Measurements from ENCODE around the gene FITM1. TPM values are rescaled to one million over a fixed set of nuclear protein-coding genes. Genes with fewer than 3 reads are reported as not detected.

Gene FITM1
- total RNA-seq, 1 experiment from 2014 or later, result 0.72 TPM

DNA sequence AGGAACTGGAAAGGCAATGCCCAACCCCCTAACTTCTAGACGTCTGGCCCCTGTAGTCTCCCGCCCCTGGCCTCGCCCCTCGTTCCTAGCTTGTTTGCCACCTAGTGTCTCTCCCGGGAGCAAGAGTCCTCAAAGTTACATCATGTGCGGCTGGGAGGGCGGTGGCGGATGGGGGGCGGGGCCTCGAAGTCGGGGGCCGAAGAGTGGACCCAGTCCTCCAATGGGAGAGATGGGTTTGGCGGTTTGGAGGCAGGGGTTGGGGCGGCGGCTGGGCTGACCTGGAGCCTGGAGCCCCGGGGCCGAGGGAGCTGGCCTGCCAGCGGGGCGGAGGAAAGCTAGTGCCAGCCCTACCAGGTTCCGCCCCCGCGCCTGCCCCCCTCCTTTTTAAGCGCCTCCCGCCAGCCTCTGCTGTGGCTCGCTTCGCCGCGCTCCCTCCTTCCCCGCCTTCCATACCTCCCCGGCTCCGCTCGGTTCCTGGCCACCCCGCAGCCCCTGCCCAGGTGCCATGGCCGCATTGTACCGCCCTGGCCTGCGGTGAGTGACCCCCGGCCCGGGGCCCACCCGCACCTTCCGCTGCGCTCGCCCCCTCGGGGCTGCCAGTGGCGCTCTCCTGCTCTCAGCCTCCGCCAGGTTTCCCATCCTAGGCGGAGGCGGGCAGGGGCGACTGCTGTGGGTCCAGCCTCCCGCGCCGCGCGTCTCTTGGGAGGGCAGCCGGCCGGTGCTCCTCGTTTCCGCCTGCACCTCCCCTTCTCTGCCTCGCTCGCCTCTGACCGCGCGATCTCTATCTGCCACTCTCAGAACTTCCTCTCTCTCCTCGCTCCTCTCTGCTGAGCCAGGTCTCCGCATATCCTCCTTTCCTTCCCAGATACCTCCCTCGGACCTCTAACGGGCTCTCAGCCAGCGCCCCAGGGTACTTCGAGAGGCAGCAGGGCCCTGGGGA lies 36.3 kb upstream of the FITM1 start, which contains the start of gene PCK2:
Gene PCK2 (plus strand): TSS at position 411 of the 940 bp plus-strand sequence. CDS start 95 bp downstream, at position 506.
- Histone ChIP-seq H4K5ac (ENCODE audit: insufficient read length, low read depth, low read length) (no peak within 1 kb of the TSS), H3K79me2 (ENCODE audit: insufficient read depth, low read length) (no peaks in the 10 kb centered on the region; the same call in 1 of the 2 replicates), H3K23ac (ENCODE audit: insufficient read length, low read depth, low read length) (no peak within 1 kb of the TSS), H2BK20ac (ENCODE audit: low read depth, low read length, poor library complexity, severe bottlenecking) (no peak within 1 kb of the TSS), H3K4me2 (ENCODE audit: insufficient read depth, insufficient read length, low read length) (peak within 1 kb of the TSS; percentile 85), H3K27me3 (ENCODE audit: insufficient read depth, low read length) (no peaks in the 10 kb centered on the region), H2AFZ (ENCODE audit: low read length) (no peak within 1 kb of the TSS), H2AK5ac (ENCODE audit: insufficient read length, low read length) (no peak within 1 kb of the TSS), H3T11ph (ENCODE audit: low read length) (no peak within 1 kb of the TSS), H3K23me2 (ENCODE audit: insufficient read length, low read depth, low read length, poor library complexity, severe bottlenecking) (peaks cover 6% of the 10 kb centered on the region), H3K27ac (ENCODE audit: insufficient read length, low read depth, low read length) (peak within 1 kb of the TSS; percentile 49), H3K4me1 (ENCODE audit: insufficient read depth, low read length) (no peaks in the 10 kb centered on the region; the same call in 1 of the 2 replicates), H3K18ac (ENCODE audit: insufficient read length, low read depth, low read length) (peak within 1 kb of the TSS; percentile 89), H3K9ac (ENCODE audit: extremely low read depth, insufficient read length, low read length) (peak within 1 kb of the TSS; percentile 89), H3K56ac (ENCODE audit: insufficient read length, low read depth, low read length) (no peak within 1 kb of the TSS), H2BK5ac (ENCODE audit: insufficient read length, low read length) (no peak within 1 kb of the TSS), H2BK12ac (ENCODE audit: insufficient read length, low read depth, low read length) (no peak within 1 kb of the TSS), H3K4ac (ENCODE audit: low read depth, low read length) (no peak within 1 kb of the TSS), H3K14ac (ENCODE audit: insufficient read depth, low read length) (peak within 1 kb of the TSS; percentile 84), H4K8ac (replicated peaks; ENCODE audit: insufficient read length, low read depth, low read length) (no peak within 1 kb of the TSS), H4K20me1 (ENCODE audit: control insufficient read depth, insufficient read depth, insufficient read length) (no peaks in the 10 kb centered on the region), H3K9me3 (ENCODE audit: control insufficient read depth, low read depth, low read length) (no peaks in the 10 kb centered on the region), H3K79me1 (ENCODE audit: insufficient read depth, low read depth, low read length, poor library complexity, severe bottlenecking) (no peaks in the 10 kb centered on the region), H4K91ac (ENCODE audit: insufficient read length, low read depth, low read length) (peak within 1 kb of the TSS; percentile 39), H2BK120ac (ENCODE audit: low read depth, low read length, poor library complexity, severe bottlenecking) (no peak within 1 kb of the TSS), H2BK15ac (ENCODE audit: low read depth, low read length) (no peak within 1 kb of the TSS)
- H3K9me3 Mint-ChIP-seq, result peaks cover 0 to 2% of the 10 kb centered on the region in 2 experiments; a peak in 3 of 5 replicates
- peak; percentile 99 for DNase-seq
- WGBS (ENCODE audit: extremely low coverage, insufficient read length, low lambda C conversion rate), result no CpG with 5 or more reads among the region's 68 CpGs
- H3K4me3 Mint-ChIP-seq, result peak within 1 kb of the TSS; percentile 90 to 93
- peaks cover 21 to 34% (median 24%) of the 10 kb centered on the region in 3 experiments; a peak in 6 of 7 replicates for H3K36me3 Mint-ChIP-seq (ENCODE audit: insufficient read depth in 1 of 3, low read depth in 3 of 3)
- peaks cover 21 to 41% of the 10 kb centered on the region in 2 experiments for H3K4me1 Mint-ChIP-seq
- TF ChIP-seq, protein P1, sequence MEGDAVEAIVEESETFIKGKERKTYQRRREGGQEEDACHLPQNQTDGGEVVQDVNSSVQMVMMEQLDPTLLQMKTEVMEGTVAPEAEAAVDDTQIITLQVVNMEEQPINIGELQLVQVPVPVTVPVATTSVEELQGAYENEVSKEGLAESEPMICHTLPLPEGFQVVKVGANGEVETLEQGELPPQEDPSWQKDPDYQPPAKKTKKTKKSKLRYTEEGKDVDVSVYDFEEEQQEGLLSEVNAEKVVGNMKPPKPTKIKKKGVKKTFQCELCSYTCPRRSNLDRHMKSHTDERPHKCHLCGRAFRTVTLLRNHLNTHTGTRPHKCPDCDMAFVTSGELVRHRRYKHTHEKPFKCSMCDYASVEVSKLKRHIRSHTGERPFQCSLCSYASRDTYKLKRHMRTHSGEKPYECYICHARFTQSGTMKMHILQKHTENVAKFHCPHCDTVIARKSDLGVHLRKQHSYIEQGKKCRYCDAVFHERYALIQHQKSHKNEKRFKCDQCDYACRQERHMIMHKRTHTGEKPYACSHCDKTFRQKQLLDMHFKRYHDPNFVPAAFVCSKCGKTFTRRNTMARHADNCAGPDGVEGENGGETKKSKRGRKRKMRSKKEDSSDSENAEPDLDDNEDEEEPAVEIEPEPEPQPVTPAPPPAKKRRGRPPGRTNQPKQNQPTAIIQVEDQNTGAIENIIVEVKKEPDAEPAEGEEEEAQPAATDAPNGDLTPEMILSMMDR (conservative IDR thresholded peaks at IDR 0.05), result no peak
- peak within 1 kb of the TSS; percentile 97 to 98 (median 98) for H3K27ac Mint-ChIP-seq
- H3K27me3 Mint-ChIP-seq (ENCODE audit: low read depth), result peaks cover 4% of the 10 kb centered on the region

Data from H9 (cell line).